WTC11 (cell line): ENCODE measurements around the gene CST2. TPM values are rescaled to one million over a fixed set of nuclear protein-coding genes. Genes with fewer than 3 reads are reported as not detected.

Experiments used
- ATAC-seq: fragments of 200-7000 bp; cut with Tn5 transposase; 2 replicates; pipeline ENCODE4 v1.10.0; 2021; ENCODE audit warnings: mild to moderate bottlenecking, moderate library complexity
- CTCF ChIA-PET: fragments of 300-600 bp; sonication (Branson Sonifier 250); formaldehyde crosslinking; loops from one replicate; lab custom pipeline; 2021; ENCODE audit warnings: antibody characterized with exemption; lab: Charles Lee
- POLR2A ChIA-PET: fragments of 350-600 bp; sonication (Branson Sonifier 250); formaldehyde crosslinking; loops from one replicate; lab custom pipeline; 2021; ENCODE audit warnings: antibody characterized with exemption; lab: Charles Lee
- DNase-seq: peaks from one replicate; pipeline ENCODE4 v3.0.0; 2021; ENCODE audit warnings: low spot score
- H3K27ac Mint-ChIP-seq: 2 replicates; pipeline ENCODE4 v1.8.0; 2021; ENCODE audit warnings: mixed read lengths
- H3K27me3 Mint-ChIP-seq: 2 replicates; pipeline ENCODE4 v1.8.0; 2021; ENCODE audit warnings: low read depth, mild to moderate bottlenecking, moderate library complexity, mixed read lengths
- H3K36me3 Mint-ChIP-seq: 2 replicates; pipeline ENCODE4 v1.8.0; 2021; ENCODE audit warnings: mixed read lengths
- H3K4me1 Mint-ChIP-seq: 2 replicates; pipeline ENCODE4 v1.8.0; 2022; ENCODE audit warnings: mixed read lengths
- H3K4me3 Mint-ChIP-seq: 2 replicates; pipeline ENCODE4 v1.8.0; 2021; ENCODE audit warnings: mild to moderate bottlenecking, moderate library complexity, mixed read lengths
- H3K9me3 Mint-ChIP-seq: 2 replicates; pipeline ENCODE4 v1.8.0; 2021; ENCODE audit warnings: mixed read lengths
- CREB1 ChIP-seq: sonication (generic); formaldehyde crosslinking; IDR thresholded peaks from 2 replicates; pipeline ENCODE4 v1.8.0; 2023; ENCODE audit warnings: mild to moderate bottlenecking, missing genetic modification reagents
- ETV6 ChIP-seq: sonication (generic); formaldehyde crosslinking; IDR thresholded peaks from 2 replicates; pipeline ENCODE4 v1.8.1; 2022; ENCODE audit warnings: mild to moderate bottlenecking, missing genetic modification reagents
- JAZF1 ChIP-seq: fragments of 250-450 bp; sonication (Bioruptor Pico); IDR thresholded peaks from 2 replicates; pipeline ENCODE4 v1.9.0; 2021; ENCODE audit warnings: moderate library complexity, mild to moderate bottlenecking, inconsistent platforms
- MAX ChIP-seq: sonication (generic); formaldehyde crosslinking; IDR thresholded peaks from 2 replicates; pipeline ENCODE4 v1.8.0; 2022; ENCODE audit warnings: mild to moderate bottlenecking, missing genetic modification reagents
- MXD4 ChIP-seq: fragments of 250-450 bp; sonication (Bioruptor Pico); IDR thresholded peaks from 2 replicates; pipeline ENCODE4 v1.8.0; 2021; ENCODE audit warnings: mild to moderate bottlenecking, moderate library complexity, borderline replicate concordance
- MYBL2 ChIP-seq: sonication (generic); formaldehyde crosslinking; IDR thresholded peaks from 2 replicates; pipeline ENCODE4 v1.8.1; 2023; ENCODE audit warnings: mild to moderate bottlenecking, moderate library complexity, missing genetic modification reagents
- NR3C1 ChIP-seq: sonication (generic); formaldehyde crosslinking; conservative IDR thresholded peaks from 2 replicates; pipeline ENCODE4 v1.8.1; 2023; ENCODE audit warnings: low read depth, mild to moderate bottlenecking, missing genetic modification reagents
- OVOL2 ChIP-seq: fragments of 250-450 bp; sonication (Bioruptor Pico); IDR thresholded peaks from 2 replicates; pipeline ENCODE4 v1.9.0; 2021; ENCODE audit warnings: mild to moderate bottlenecking, borderline replicate concordance
- SOX15 ChIP-seq: fragments of 250-450 bp; sonication (Bioruptor Pico); IDR thresholded peaks from 2 replicates; pipeline ENCODE4 v1.9.0; 2021; ENCODE audit warnings: mild to moderate bottlenecking
- TEAD1 ChIP-seq: sonication (generic); formaldehyde crosslinking; IDR thresholded peaks from 2 replicates; pipeline ENCODE4 v1.8.0; 2022; ENCODE audit warnings: mild to moderate bottlenecking, missing genetic modification reagents
- ZNF671 ChIP-seq: fragments of 250-450 bp; sonication (Bioruptor Pico); IDR thresholded peaks from 2 replicates; pipeline ENCODE4 v1.8.0; 2021; ENCODE audit warnings: mild to moderate bottlenecking
- total RNA-seq: library from RNA; stranded (reverse); gene quantifications from 3 replicates; pipeline ENCODE4 v1.2.3, GENCODE V29; 2021
- TF ChIP-seq, protein P1 (sequence below): fragments of 250-450 bp; sonication (Bioruptor Pico); IDR thresholded peaks from 2 replicates; pipeline ENCODE4 v1.9.0; 2021; ENCODE audit warnings: mild to moderate bottlenecking, borderline replicate concordance
- TF ChIP-seq, protein P2 (sequence below): sonication (generic); formaldehyde crosslinking; conservative IDR thresholded peaks from 2 replicates; pipeline ENCODE4 v1.8.1; 2023; ENCODE audit warnings: mild to moderate bottlenecking, low read depth, missing genetic modification reagents, moderate library complexity
- TF ChIP-seq, protein P3 (sequence below): fragments of 250-450 bp; sonication (Bioruptor Pico); conservative IDR thresholded peaks from 2 replicates; pipeline ENCODE4 v1.9.0; 2021; ENCODE audit warnings: mild to moderate bottlenecking
- TF ChIP-seq, protein P4 (sequence below): fragments of 250-450 bp; sonication (Bioruptor Pico); IDR thresholded peaks from 2 replicates; pipeline ENCODE4 v1.8.0; 2021; ENCODE audit warnings: mild to moderate bottlenecking

The CST2 gene
- total RNA-seq, 1 experiment from 2014 or later = not detected

GRCh38 chr20:23870461-23870860 lies 43.9 kb upstream of the CST2 start:
- POLR2A ChIA-PET = no interaction called here
- peak; percentile 6; the same call in 1 of the 2 replicates for ATAC-seq

DNA sequence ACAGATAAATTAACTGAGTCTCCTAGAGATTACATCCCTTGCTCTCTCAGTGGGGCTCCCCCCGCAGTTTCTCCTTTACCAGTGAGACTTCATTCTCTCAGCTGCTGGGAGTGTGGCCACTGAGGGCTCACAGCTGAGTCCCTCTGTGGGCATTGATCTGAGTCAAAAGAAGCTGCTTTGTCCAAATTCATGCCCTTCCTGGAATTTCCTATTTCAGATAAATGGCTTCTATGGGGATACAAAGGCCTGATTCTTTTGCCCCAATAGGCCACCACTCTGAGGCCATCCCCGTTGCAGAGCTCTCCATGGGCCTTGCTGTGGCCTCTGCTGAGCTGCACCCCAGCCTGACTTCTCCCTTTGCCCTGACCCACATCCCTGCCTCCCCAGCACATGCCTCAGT lies 43.0 kb upstream of the CST2 start:
- POLR2A ChIA-PET = interaction anchor here (0.7 kb wide), 1 partner anchor 202 kb away, joined by 3 read pairs; no protein-coding TSS in a partner anchor
- ATAC-seq = no peak
- peaks cover 79% of the 10 kb centered on the region for H3K4me1 Mint-ChIP-seq
- CTCF ChIA-PET = interaction anchor here (0.6 to 1.6 kb wide), 2 partner anchors 12 to 18 kb away, joined by 3 read pairs; no protein-coding TSS in a partner anchor
- no peak for TF ChIP-seq TEAD1 (CRISPR knock-in tag)
- no peak for TF ChIP-seq ETV6 (CRISPR knock-in tag)
- TF ChIP-seq ZNF671 = no peak
- TF ChIP-seq NR3C1 (CRISPR knock-in tag) = no peak
- peaks cover 12% of the 10 kb centered on the region for H3K27me3 Mint-ChIP-seq
- peak overlapping the region; percentile 40 for H3K4me3 Mint-ChIP-seq
- H3K36me3 Mint-ChIP-seq = no peaks in the 10 kb centered on the region
- peaks cover 8% of the 10 kb centered on the region for H3K9me3 Mint-ChIP-seq
- DNase-seq = no peak
- H3K27ac Mint-ChIP-seq = peak overlapping the region; percentile 40; the same call in 1 of the 2 replicates

More at GRCh38 chr20:23870461-23870860, 43.9 kb upstream of the CST2 start:
- Mint-ChIP-seq H3K4me1 (peaks cover 83% of the 10 kb centered on the region), H3K4me3 (no peak overlapping the region), H3K27ac (peak overlapping the region; percentile 42; the same call in 1 of the 2 replicates), H3K36me3 (no peaks in the 10 kb centered on the region), H3K9me3 (peaks cover 8% of the 10 kb centered on the region), H3K27me3 (peaks cover 12% of the 10 kb centered on the region)
- CTCF ChIA-PET = interaction anchor here (1.5 kb wide), 1 partner anchor 108 kb away, joined by 3 read pairs; no protein-coding TSS in a partner anchor
- TF ChIP-seq, protein P1, sequence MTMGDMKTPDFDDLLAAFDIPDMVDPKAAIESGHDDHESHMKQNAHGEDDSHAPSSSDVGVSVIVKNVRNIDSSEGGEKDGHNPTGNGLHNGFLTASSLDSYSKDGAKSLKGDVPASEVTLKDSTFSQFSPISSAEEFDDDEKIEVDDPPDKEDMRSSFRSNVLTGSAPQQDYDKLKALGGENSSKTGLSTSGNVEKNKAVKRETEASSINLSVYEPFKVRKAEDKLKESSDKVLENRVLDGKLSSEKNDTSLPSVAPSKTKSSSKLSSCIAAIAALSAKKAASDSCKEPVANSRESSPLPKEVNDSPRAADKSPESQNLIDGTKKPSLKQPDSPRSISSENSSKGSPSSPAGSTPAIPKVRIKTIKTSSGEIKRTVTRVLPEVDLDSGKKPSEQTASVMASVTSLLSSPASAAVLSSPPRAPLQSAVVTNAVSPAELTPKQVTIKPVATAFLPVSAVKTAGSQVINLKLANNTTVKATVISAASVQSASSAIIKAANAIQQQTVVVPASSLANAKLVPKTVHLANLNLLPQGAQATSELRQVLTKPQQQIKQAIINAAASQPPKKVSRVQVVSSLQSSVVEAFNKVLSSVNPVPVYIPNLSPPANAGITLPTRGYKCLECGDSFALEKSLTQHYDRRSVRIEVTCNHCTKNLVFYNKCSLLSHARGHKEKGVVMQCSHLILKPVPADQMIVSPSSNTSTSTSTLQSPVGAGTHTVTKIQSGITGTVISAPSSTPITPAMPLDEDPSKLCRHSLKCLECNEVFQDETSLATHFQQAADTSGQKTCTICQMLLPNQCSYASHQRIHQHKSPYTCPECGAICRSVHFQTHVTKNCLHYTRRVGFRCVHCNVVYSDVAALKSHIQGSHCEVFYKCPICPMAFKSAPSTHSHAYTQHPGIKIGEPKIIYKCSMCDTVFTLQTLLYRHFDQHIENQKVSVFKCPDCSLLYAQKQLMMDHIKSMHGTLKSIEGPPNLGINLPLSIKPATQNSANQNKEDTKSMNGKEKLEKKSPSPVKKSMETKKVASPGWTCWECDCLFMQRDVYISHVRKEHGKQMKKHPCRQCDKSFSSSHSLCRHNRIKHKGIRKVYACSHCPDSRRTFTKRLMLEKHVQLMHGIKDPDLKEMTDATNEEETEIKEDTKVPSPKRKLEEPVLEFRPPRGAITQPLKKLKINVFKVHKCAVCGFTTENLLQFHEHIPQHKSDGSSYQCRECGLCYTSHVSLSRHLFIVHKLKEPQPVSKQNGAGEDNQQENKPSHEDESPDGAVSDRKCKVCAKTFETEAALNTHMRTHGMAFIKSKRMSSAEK (CRISPR knock-in tag) = 0 out of 2 replicates have a peak, but pooled peaks have one; percentile 37
- TF ChIP-seq MAX (CRISPR knock-in tag) (peak; percentile 52; the same call in 1 of the 2 replicates), JAZF1 (CRISPR knock-in tag) (no peak)
- DNase-seq = no peak

GRCh38 chr20:23868321-23868720 lies 41.8 kb upstream of the CST2 start:
- POLR2A ChIA-PET = no interaction called here
- no peak; the same call in 1 of the 2 replicates for ATAC-seq
- Mint-ChIP-seq H3K36me3 (no peaks in the 10 kb centered on the region), H3K9me3 (peaks cover 8% of the 10 kb centered on the region), H3K4me3 (peak overlapping the region; percentile 40), H3K27me3 (peaks cover 8% of the 10 kb centered on the region), H3K27ac (peak overlapping the region; percentile 82), H3K4me1 (peaks cover 68% of the 10 kb centered on the region)
- CTCF ChIA-PET = interaction anchor here (1.6 kb wide), 1 partner anchor 11 kb away, joined by 3 read pairs; no protein-coding TSS in a partner anchor
- DNase-seq = no peak
- TF ChIP-seq, protein P2, sequence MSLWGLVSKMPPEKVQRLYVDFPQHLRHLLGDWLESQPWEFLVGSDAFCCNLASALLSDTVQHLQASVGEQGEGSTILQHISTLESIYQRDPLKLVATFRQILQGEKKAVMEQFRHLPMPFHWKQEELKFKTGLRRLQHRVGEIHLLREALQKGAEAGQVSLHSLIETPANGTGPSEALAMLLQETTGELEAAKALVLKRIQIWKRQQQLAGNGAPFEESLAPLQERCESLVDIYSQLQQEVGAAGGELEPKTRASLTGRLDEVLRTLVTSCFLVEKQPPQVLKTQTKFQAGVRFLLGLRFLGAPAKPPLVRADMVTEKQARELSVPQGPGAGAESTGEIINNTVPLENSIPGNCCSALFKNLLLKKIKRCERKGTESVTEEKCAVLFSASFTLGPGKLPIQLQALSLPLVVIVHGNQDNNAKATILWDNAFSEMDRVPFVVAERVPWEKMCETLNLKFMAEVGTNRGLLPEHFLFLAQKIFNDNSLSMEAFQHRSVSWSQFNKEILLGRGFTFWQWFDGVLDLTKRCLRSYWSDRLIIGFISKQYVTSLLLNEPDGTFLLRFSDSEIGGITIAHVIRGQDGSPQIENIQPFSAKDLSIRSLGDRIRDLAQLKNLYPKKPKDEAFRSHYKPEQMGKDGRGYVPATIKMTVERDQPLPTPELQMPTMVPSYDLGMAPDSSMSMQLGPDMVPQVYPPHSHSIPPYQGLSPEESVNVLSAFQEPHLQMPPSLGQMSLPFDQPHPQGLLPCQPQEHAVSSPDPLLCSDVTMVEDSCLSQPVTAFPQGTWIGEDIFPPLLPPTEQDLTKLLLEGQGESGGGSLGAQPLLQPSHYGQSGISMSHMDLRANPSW = no peak
- TF ChIP-seq SOX15 (CRISPR knock-in tag) (no peak), JAZF1 (CRISPR knock-in tag) (no peak), MXD4 (CRISPR knock-in tag) (no peak), NR3C1 (CRISPR knock-in tag) (no peak), OVOL2 (no peak), MYBL2 (CRISPR knock-in tag) (no peak), CREB1 (no peak)
- TF ChIP-seq, protein P3, sequence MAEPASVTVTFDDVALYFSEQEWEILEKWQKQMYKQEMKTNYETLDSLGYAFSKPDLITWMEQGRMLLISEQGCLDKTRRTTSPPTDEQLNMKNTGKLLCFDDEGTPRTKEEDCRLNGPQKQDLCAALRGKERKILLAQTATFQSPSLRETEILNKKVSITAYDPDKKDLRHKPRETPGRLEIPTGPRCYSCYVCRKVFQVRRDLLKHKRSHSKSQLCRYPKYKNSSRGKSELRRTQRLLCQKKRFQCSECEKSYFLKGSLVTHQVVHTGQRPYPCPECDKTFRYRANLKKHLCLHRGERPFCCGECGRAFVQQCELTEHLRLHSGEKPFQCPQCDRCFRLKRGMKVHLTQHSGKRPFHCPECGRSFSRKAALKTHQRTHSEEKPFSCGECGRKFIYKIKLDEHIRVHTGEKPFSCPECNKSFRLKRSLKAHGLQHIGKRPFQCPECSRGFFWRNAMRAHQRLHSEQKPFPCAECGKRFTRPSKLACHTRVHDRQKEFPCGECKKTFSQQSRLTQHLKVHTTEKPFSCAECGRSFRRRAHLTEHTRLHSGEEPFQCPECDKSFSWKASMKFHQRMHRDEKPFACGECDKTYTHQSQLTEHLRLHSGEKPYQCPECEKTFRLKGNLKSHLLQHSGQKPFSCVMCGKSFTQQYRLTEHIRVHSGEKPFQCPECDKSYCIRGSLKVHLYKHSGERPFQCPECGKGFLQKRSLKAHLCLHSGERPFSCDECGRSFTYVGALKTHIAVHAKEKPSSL (CRISPR knock-in tag) = no peak
- TF ChIP-seq, protein P4, sequence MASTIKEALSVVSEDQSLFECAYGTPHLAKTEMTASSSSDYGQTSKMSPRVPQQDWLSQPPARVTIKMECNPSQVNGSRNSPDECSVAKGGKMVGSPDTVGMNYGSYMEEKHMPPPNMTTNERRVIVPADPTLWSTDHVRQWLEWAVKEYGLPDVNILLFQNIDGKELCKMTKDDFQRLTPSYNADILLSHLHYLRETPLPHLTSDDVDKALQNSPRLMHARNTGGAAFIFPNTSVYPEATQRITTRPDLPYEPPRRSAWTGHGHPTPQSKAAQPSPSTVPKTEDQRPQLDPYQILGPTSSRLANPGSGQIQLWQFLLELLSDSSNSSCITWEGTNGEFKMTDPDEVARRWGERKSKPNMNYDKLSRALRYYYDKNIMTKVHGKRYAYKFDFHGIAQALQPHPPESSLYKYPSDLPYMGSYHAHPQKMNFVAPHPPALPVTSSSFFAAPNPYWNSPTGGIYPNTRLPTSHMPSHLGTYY (CRISPR knock-in tag) = no peak
- TF ChIP-seq, protein P1 (CRISPR knock-in tag) = no peak
